Breast epithelium (tissue), 3 donors: ENCODE measurements around the gene TRIOBP.

Experiments used
- CTCF ChIP-seq, 3 donors: fragments of 450-650 bp; IDR thresholded peaks; one replicate each; pipeline ENCODE4 v1.5.1; 2016 to 2017; ENCODE audit warnings: antibody characterized with exemption in 3 of 3, mild to moderate bottlenecking in 3 of 3, moderate library complexity in 3 of 3
- POLR2AphosphoS5 ChIP-seq, 3 donors: sonication (generic); formaldehyde crosslinking; IDR thresholded peaks; one replicate each; pipeline ENCODE4 v1.6.1; 2017; ENCODE audit warnings: antibody characterized with exemption in 3 of 3

GRCh38 chr22:37704645-37705044 is 7.8 kb downstream of the TRIOBP start:
- TF ChIP-seq POLR2AphosphoS5 (IDR thresholded peaks at IDR 0.05) (no peak), CTCF (IDR thresholded peaks at IDR 0.05) (no peak)
